IMR-90 (cell line): ENCODE measurements around the gene HOXD13. TPM values are rescaled to one million over a fixed set of nuclear protein-coding genes. Genes with fewer than 3 reads are reported as not detected.

Experiments used
- ATAC-seq: fragments of 200-7000 bp; cut with Tn5 transposase; 2 replicates; pipeline ENCODE4 v1.9.1; 2020; ENCODE audit warnings: low read depth, mild to moderate bottlenecking, moderate library complexity
- BruUV-seq: library from RNA; stranded (reverse); fragments of 400-500 nt; replicated peaks from 2 replicates; lab custom pipeline; 2021; lab: Mats Ljungman, UMichigan
- CTCF ChIA-PET: fragments of 300-600 bp; formaldehyde crosslinking; extraction: SDS; loops from one replicate; lab custom pipeline; 2021; ENCODE audit warnings: antibody characterized with exemption; lab: Yijun Ruan, JAX
- POLR2A ChIA-PET: fragments of 300-600 bp; sonication (Branson Sonifier 250); formaldehyde crosslinking; loops from one replicate; lab custom pipeline; 2022; ENCODE audit warnings: antibody characterized with exemption; ENCODE audit not compliant: unreplicated experiment; lab: Charles Lee
- DNase-seq: peaks from one replicate; pipeline ENCODE4 v3.0.0; 2013
- H2AFZ ChIP-seq: replicated peaks from 2 replicates; pipeline ENCODE3; 2013; ENCODE audit warnings: low read length, mild to moderate bottlenecking; ENCODE audit not compliant: poor library complexity
- H2AK5ac ChIP-seq: 2 replicates; pipeline ENCODE4 v1.6.1; 2013; ENCODE audit warnings: low read depth, low read length, inconsistent platforms
- H2AK9ac ChIP-seq: replicated peaks from 2 replicates; pipeline ENCODE3; 2013; ENCODE audit warnings: mild to moderate bottlenecking, low read depth, low read length, moderate library complexity; ENCODE audit not compliant: poor library complexity
- H2BK120ac ChIP-seq: 2 replicates; pipeline ENCODE4 v1.6.1; 2013; ENCODE audit warnings: low read depth, low read length, inconsistent platforms
- H2BK15ac ChIP-seq: 3 replicates; pipeline ENCODE4 v1.6.1; 2013; ENCODE audit warnings: low read depth, low read length, inconsistent platforms
- H2BK20ac ChIP-seq: 2 replicates; pipeline ENCODE4 v1.6.1; 2013; ENCODE audit warnings: low read depth, mild to moderate bottlenecking, inconsistent platforms, low read length, moderate library complexity
- H2BK5ac ChIP-seq: 2 replicates; pipeline ENCODE4 v1.6.1; 2013; ENCODE audit warnings: mild to moderate bottlenecking, low read depth, low read length, inconsistent platforms; ENCODE audit not compliant: poor library complexity, severe bottlenecking
- H3K14ac ChIP-seq: replicated peaks from 2 replicates; pipeline ENCODE4 v1.6.1; 2013; ENCODE audit warnings: low read depth, low read length, inconsistent platforms
- H3K18ac ChIP-seq: 2 replicates; pipeline ENCODE4 v1.6.1; 2013; ENCODE audit warnings: low read depth, low read length, control low read depth
- H3K23ac ChIP-seq: 2 replicates; pipeline ENCODE4 v1.6.1; 2013; ENCODE audit warnings: low read depth, low read length, inconsistent platforms
- H3K27ac ChIP-seq: 2 replicates; pipeline ENCODE4 v1.5.1; 2013; ENCODE audit warnings: mild to moderate bottlenecking, control low read depth, low read length; ENCODE audit not compliant: insufficient read depth
- H3K27me3 ChIP-seq: 2 replicates; pipeline ENCODE4 v1.6.1; 2013; ENCODE audit warnings: low read length; ENCODE audit not compliant: control insufficient read depth, insufficient read depth
- H3K36me3 ChIP-seq: 2 replicates; pipeline ENCODE4 v1.6.1; 2013; ENCODE audit warnings: low read length, mixed read lengths; ENCODE audit not compliant: control insufficient read depth, insufficient read depth
- H3K4ac ChIP-seq: 2 replicates; pipeline ENCODE4 v1.6.1; 2013; ENCODE audit warnings: low read depth, low read length, inconsistent platforms
- H3K4me1 ChIP-seq: 2 replicates; pipeline ENCODE4 v1.6.1; 2013; ENCODE audit warnings: low read length, mixed read lengths; ENCODE audit not compliant: control insufficient read depth, insufficient read depth
- H3K4me2 ChIP-seq: 2 replicates; pipeline ENCODE4 v1.6.1; 2013; ENCODE audit warnings: low read depth, mild to moderate bottlenecking, control low read depth, low read length, moderate library complexity
- H3K4me3 ChIP-seq: 2 replicates; pipeline ENCODE4 v1.5.1; 2013; ENCODE audit warnings: low read depth, mild to moderate bottlenecking, control low read depth, low read length, moderate library complexity; ENCODE audit not compliant: insufficient read depth
- H3K56ac ChIP-seq: 2 replicates; pipeline ENCODE4 v1.6.1; 2013; ENCODE audit warnings: low read length, inconsistent platforms; ENCODE audit not compliant: insufficient read depth; ENCODE audit errors: extremely low read depth
- H3K79me1 ChIP-seq, 2 experiments: 2 replicates each; pipeline ENCODE4 v1.6.1; 2013; ENCODE audit warnings: low read length in 2 of 2, inconsistent platforms in 1 of 2, low read depth in 1 of 2
- H3K9ac ChIP-seq: 2 replicates; pipeline ENCODE4 v1.6.1; 2013; ENCODE audit warnings: low read depth, low read length, control low read depth
- H3K9me1 ChIP-seq: 2 replicates; pipeline ENCODE4 v1.6.1; 2013; ENCODE audit warnings: low read length, inconsistent platforms; ENCODE audit not compliant: insufficient read depth
- H3K9me3 ChIP-seq: 2 replicates; pipeline ENCODE4 v1.6.1; 2013; ENCODE audit warnings: low read length; ENCODE audit not compliant: control insufficient read depth, insufficient read depth
- H4K20me1 ChIP-seq: 2 replicates; pipeline ENCODE4 v1.6.1; 2013; ENCODE audit warnings: low read length, inconsistent platforms; ENCODE audit not compliant: insufficient read depth
- H4K5ac ChIP-seq: 2 replicates; pipeline ENCODE4 v1.6.1; 2013; ENCODE audit warnings: mild to moderate bottlenecking, low read depth, low read length, control low read depth
- H4K8ac ChIP-seq, 2 experiments: 2 replicates each; pipeline ENCODE4 v1.6.1; 2013; ENCODE audit warnings: low read depth in 2 of 2, low read length in 2 of 2, control low read depth in 1 of 2, inconsistent platforms in 1 of 2
- H4K91ac ChIP-seq: 2 replicates; pipeline ENCODE4 v1.6.1; 2013; ENCODE audit warnings: low read depth, low read length, inconsistent platforms; ENCODE audit not compliant: insufficient read depth
- CEBPB ChIP-seq: IDR thresholded peaks from 2 replicates; pipeline ENCODE4 v1.6.1; 2012; ENCODE audit warnings: low read depth, low read length, improper control_type of control experiment
- CHD1 ChIP-seq: IDR thresholded peaks from 2 replicates; pipeline ENCODE4 v1.6.1; 2012; ENCODE audit warnings: low read depth, low read length, improper control_type of control experiment
- CTCF ChIP-seq: conservative IDR thresholded peaks from 2 replicates; pipeline ENCODE4 v1.5.1; 2012; ENCODE audit warnings: mild to moderate bottlenecking, low read depth, low read length, improper control_type of control experiment
- ELK1 ChIP-seq: fragments of 150-350 bp; IDR thresholded peaks from 2 replicates; pipeline ENCODE4 v1.6.1; 2016; ENCODE audit warnings: low read depth, mild to moderate bottlenecking, low read length, moderate library complexity, borderline replicate concordance
- FOS ChIP-seq: fragments of 150-350 bp; IDR thresholded peaks from 2 replicates; pipeline ENCODE4 v1.6.1; 2016; ENCODE audit warnings: low read depth, low read length
- MAFK ChIP-seq: IDR thresholded peaks from 2 replicates; pipeline ENCODE4 v1.6.1; 2012; ENCODE audit warnings: low read depth, low read length, improper control_type of control experiment
- MAZ ChIP-seq: IDR thresholded peaks from 2 replicates; pipeline ENCODE4 v1.6.1; 2012; ENCODE audit warnings: low read depth, mild to moderate bottlenecking, low read length, improper control_type of control experiment, moderate library complexity, borderline replicate concordance
- MXI1 ChIP-seq: IDR thresholded peaks from 2 replicates; pipeline ENCODE4 v1.6.1; 2012; ENCODE audit warnings: low read depth, mild to moderate bottlenecking, low read length, moderate library complexity, borderline replicate concordance
- NFE2L2 ChIP-seq: fragments of 150-350 bp; IDR thresholded peaks from 2 replicates; pipeline ENCODE4 v1.6.1; 2016; ENCODE audit warnings: low read depth, mild to moderate bottlenecking, low read length
- POLR2A ChIP-seq: IDR thresholded peaks from 2 replicates; pipeline ENCODE4 v1.6.1; 2012; ENCODE audit warnings: mild to moderate bottlenecking, low read depth, low read length
- RAD21 ChIP-seq: IDR thresholded peaks from 2 replicates; pipeline ENCODE4 v1.6.1; 2012; ENCODE audit warnings: low read length, improper control_type of control experiment
- RCOR1 ChIP-seq: IDR thresholded peaks from 2 replicates; pipeline ENCODE4 v1.6.1; 2012; ENCODE audit warnings: mild to moderate bottlenecking, low read length, improper control_type of control experiment; ENCODE audit not compliant: insufficient replicate concordance
- RFX5 ChIP-seq: IDR thresholded peaks from 2 replicates; pipeline ENCODE4 v1.8.0; 2012; ENCODE audit warnings: low read depth, mild to moderate bottlenecking, low read length, moderate library complexity
- SMC3 ChIP-seq: fragments of 150-350 bp; IDR thresholded peaks from 2 replicates; pipeline ENCODE4 v1.6.1; 2016; ENCODE audit warnings: low read depth, mild to moderate bottlenecking, antibody characterized with exemption, low read length, moderate library complexity
- USF2 ChIP-seq: fragments of 150-350 bp; IDR thresholded peaks from 2 replicates; pipeline ENCODE4 v1.6.1; 2017; ENCODE audit warnings: mild to moderate bottlenecking, antibody characterized with exemption, low read length, low read depth
- whole genome bisulfite sequencing, 2 experiments: methylation state at CpG; one replicate each; pipeline versions ENCODE4 v1.1.5 to v1.1.7; 2013; ENCODE audit warnings: missing lambda C conversion rate in 2 of 2; ENCODE audit not compliant: insufficient read length in 1 of 2; ENCODE audit errors: extremely low coverage in 2 of 2; 5-methylcytosine and 5-hydroxymethylcytosine counted together
- dilution Hi-C: fragments of 300-500 bp; cut with HindIII; formaldehyde crosslinking; loops from one replicate; pipeline ENCODE4 v1.14.3; 2018; ENCODE audit warnings: low sequenced_read_pairs; ENCODE audit not compliant: unreplicated experiment
- in situ Hi-C: fragments of 300-500 bp; cut with MboI; formaldehyde crosslinking; loops from 3 replicates; pipeline ENCODE4 v1.14.3; 2019; ENCODE audit warnings: low sequenced_read_pairs, inconsistent platforms, mixed read lengths
- intact Hi-C: fragments of 100-400 bp; cut with micrococcal nuclease; formaldehyde crosslinking; loops from 2 replicates; pipeline ENCODE4 v1.10.0; 2022
- polyA plus RNA-seq, 3 experiments: library from polyadenylated mRNA; depleted of rRNA; stranded (reverse); fragments of >200 nt; gene quantifications; 2 replicates each; pipeline ENCODE4 v1.2.3, GENCODE V29; 2012; ENCODE audit warnings: low replicate concordance in 1 of 3
- total RNA-seq: library from RNA; depleted of rRNA; stranded (reverse); fragments of >200 nt; gene quantifications from 2 replicates; pipeline ENCODE4 v1.2.3, GENCODE V29; 2012

HOXD13 gene
- total and polyA plus RNA-seq, 2 of the 4 experiments (the other 2 are of a cell fraction): not detected

- Histone ChIP-seq H3K9me3 (peaks cover 10% of the 10 kb centered on the region), H2BK15ac (no peak overlapping the region), H3K4me1 (no peaks in the 10 kb centered on the region), H3K27ac (no peak overlapping the region), H2BK120ac (no peak overlapping the region), H3K36me3 (no peaks in the 10 kb centered on the region), H3K4me2 (no peak overlapping the region), H4K91ac (no peak overlapping the region), H4K5ac (no peak overlapping the region), H3K18ac (no peak overlapping the region), H3K23ac (no peak overlapping the region), H2BK5ac (no peak overlapping the region), H4K20me1 (no peaks in the 10 kb centered on the region), H3K79me1 (no peaks in the 10 kb centered on the region), H3K9me1 (no peaks in the 10 kb centered on the region), H2AK9ac (no peak overlapping the region), H3K56ac (no peak overlapping the region), H2BK20ac (no peak overlapping the region), H2AFZ (peak overlapping the region; percentile 8), H3K27me3 (peaks cover 91% of the 10 kb centered on the region), H3K4ac (no peak overlapping the region), H4K8ac (no peak overlapping the region), H3K4me3 (no peak overlapping the region), H2AK5ac (no peak overlapping the region), H3K14ac (no peak overlapping the region), H3K9ac (no peak overlapping the region)
- ATAC-seq (no peak), DNase-seq (no peak)
- ChIA-PET CTCF (no interaction called here), POLR2A (no interaction called here)
- intact Hi-C loops: no loop called here
- 5% methylated on average over 11 of the region's 40 CpGs; no CpG with 5 or more reads in 1 of the 2 experiments for WGBS, 2 experiments
- in situ Hi-C loops: no loop called here
- BruUV-seq: no TSS peak
- dilution Hi-C loops: no loop called here
- TF ChIP-seq NFE2L2 (no peak), MXI1 (no peak), RCOR1 (no peak), CTCF (no peak), USF2 (no peak), MAZ (no peak), MAFK (no peak), CEBPB (no peak), RFX5 (no peak), CHD1 (no peak), SMC3 (no peak), POLR2A (no peak), ELK1 (no peak), FOS (no peak), RAD21 (no peak)
These were observed 20.1 kb downstream of the HOXD13 start for GRCh38 chr2:176112375-176113302.
